Measurements from ENCODE around the gene CDS1. TPM values are rescaled to one million over a fixed set of nuclear protein-coding genes. Genes with fewer than 3 reads are reported as not detected.

The CDS1 gene
- total and polyA plus RNA-seq, 2 of the 8 experiments (the other 6 are each of a cell fraction or from before 2014, with no cell fraction given): 8.7 to 13.9 TPM

DNA sequence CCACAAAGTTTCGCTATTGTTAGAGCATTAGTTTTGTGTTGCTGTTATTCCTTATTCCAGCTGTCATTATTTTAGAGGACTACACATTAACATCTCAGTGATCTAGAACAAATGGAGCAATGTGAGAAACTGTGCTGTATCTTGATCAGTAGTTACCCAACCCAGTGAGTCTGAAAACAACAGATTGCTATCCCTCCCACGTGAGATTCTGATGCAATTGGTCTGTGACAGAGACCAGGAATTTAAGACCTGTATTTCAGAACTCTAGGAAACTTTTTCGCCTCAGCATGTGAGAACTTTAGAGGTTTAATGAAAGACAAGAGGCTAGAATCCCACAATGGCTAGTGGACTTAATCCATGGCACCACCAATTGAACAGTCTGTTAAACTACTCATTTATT lies 35.7 kb upstream of the CDS1 start:
- no peak overlapping the region for H2AK5ac ChIP-seq (ENCODE audit: low read depth, low read length)
- 78% methylated on average over 3 of the region's 3 CpGs; no CpG with 5 or more reads in 1 of the 2 experiments for WGBS, 2 experiments (ENCODE audit: extremely low coverage in 1 of 2, insufficient coverage in 1 of 2, insufficient read length in 1 of 2, insufficient replicate concordance in 2 of 2, low coverage in 1 of 2, low lambda C conversion rate in 2 of 2, missing lambda C conversion rate in 1 of 2)
- H3K9me3 ChIP-seq (ENCODE audit: insufficient read depth in 2 of 2, low read depth in 1 of 2, low read length in 1 of 2): no peaks in the 10 kb centered on the region
- H3K14ac ChIP-seq (ENCODE audit: insufficient read length): no peak overlapping the region
- no peak overlapping the region for H2BK12ac ChIP-seq (ENCODE audit: low read depth, low read length)
- H3K79me2 ChIP-seq (ENCODE audit: control insufficient read depth in 1 of 2, insufficient read depth in 2 of 2, low read length in 2 of 2): no peaks in the 10 kb centered on the region
- H2BK15ac ChIP-seq (ENCODE audit: low read length): no peak overlapping the region
- H3K4ac ChIP-seq (replicated peaks; ENCODE audit: insufficient read length, low read depth, low read length): no peak overlapping the region
- no peak overlapping the region for H3K56ac ChIP-seq (replicated peaks; ENCODE audit: insufficient read length, low read depth, low read length)
- H3K4me1 ChIP-seq (replicated peaks in 1 of 4; ENCODE audit: control insufficient read depth in 3 of 4, insufficient read depth in 4 of 4, low read length in 3 of 4): no peaks in the 10 kb centered on the region; a peak in 1 of 7 replicates
- H4K5ac ChIP-seq (ENCODE audit: insufficient read length, low read depth, low read length): no peak overlapping the region
- no peaks in the 10 kb centered on the region for H3K27me3 ChIP-seq (replicated peaks in 1 of 4; ENCODE audit: control insufficient read depth in 3 of 4, extremely low read depth in 1 of 4, insufficient read depth in 3 of 4, low read length in 3 of 4)
- no peak overlapping the region for H3K18ac ChIP-seq (ENCODE audit: extremely low read depth, low read length)
- H2BK120ac ChIP-seq (replicated peaks; ENCODE audit: low read depth, low read length): no peak overlapping the region
- H4K91ac ChIP-seq (replicated peaks; ENCODE audit: insufficient read length, low read length): no peak overlapping the region
- no peaks in the 10 kb centered on the region for H3K79me1 ChIP-seq (ENCODE audit: low read depth, low read length)
- H3K36me3 ChIP-seq (ENCODE audit: control insufficient read depth in 2 of 4, insufficient read depth in 4 of 4, low read length in 3 of 4): no peaks in the 10 kb centered on the region
- POLR2A ChIA-PET (ENCODE audit: partially characterized antibody): no interaction called here
- no peak overlapping the region for H3K27ac ChIP-seq (ENCODE audit: low read depth, low read length)
- no peaks in the 10 kb centered on the region for H4K20me1 ChIP-seq (replicated peaks in 1 of 2; ENCODE audit: control insufficient read depth in 1 of 2, insufficient read depth in 2 of 2, low read length in 2 of 2)
- H3K4me2 ChIP-seq (ENCODE audit: insufficient read depth in 1 of 2, low read depth in 2 of 2, low read length in 2 of 2): no peak overlapping the region
- H4K8ac ChIP-seq (ENCODE audit: extremely low read depth, insufficient read depth, low read length): no peak overlapping the region
- H2AFZ ChIP-seq (ENCODE audit: low read length): peak overlapping the region; percentile 54; the same call in 1 of the 2 replicates
- no peak overlapping the region for H2BK20ac ChIP-seq (ENCODE audit: low read length)
- no peak overlapping the region for H3K9ac ChIP-seq (replicated peaks in 1 of 4; ENCODE audit: extremely low read depth in 1 of 4, low read depth in 3 of 4, low read length in 3 of 4)
- CTCF ChIA-PET (ENCODE audit: partially characterized antibody): interaction anchor here (0.8 to 1.0 kb wide), 2 partner anchors 18 to 424 kb away, joined by 3 read pairs; no protein-coding TSS in a partner anchor
- H3K23ac ChIP-seq (ENCODE audit: insufficient read length): no peak overlapping the region
- H2BK5ac ChIP-seq (ENCODE audit: low read depth, low read length): no peak overlapping the region
- no peaks in the 10 kb centered on the region for H3K23me2 ChIP-seq (ENCODE audit: low read depth, low read length)
- DNase-seq (ENCODE audit: low read depth in 1 of 2, low spot score in 2 of 2): no peak
- FAIRE-seq: peak; percentile 58
- no peak overlapping the region for H3K4me3 ChIP-seq (ENCODE audit: extremely low read depth in 1 of 4, insufficient read depth in 2 of 4, low read depth in 3 of 4, low read length in 4 of 4)
- TF ChIP-seq JUN (IDR thresholded peaks at IDR 0.05; ENCODE audit: low read depth, low read length): no peak
- TF ChIP-seq, protein P1, sequence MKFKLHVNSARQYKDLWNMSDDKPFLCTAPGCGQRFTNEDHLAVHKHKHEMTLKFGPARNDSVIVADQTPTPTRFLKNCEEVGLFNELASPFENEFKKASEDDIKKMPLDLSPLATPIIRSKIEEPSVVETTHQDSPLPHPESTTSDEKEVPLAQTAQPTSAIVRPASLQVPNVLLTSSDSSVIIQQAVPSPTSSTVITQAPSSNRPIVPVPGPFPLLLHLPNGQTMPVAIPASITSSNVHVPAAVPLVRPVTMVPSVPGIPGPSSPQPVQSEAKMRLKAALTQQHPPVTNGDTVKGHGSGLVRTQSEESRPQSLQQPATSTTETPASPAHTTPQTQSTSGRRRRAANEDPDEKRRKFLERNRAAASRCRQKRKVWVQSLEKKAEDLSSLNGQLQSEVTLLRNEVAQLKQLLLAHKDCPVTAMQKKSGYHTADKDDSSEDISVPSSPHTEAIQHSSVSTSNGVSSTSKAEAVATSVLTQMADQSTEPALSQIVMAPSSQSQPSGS (IDR thresholded peaks at IDR 0.05; ENCODE audit: low read length): no peak
- no peak for TF ChIP-seq YY1 (IDR thresholded peaks at IDR 0.05; ENCODE audit: low read depth, low read length)
- TF ChIP-seq, protein P2, sequence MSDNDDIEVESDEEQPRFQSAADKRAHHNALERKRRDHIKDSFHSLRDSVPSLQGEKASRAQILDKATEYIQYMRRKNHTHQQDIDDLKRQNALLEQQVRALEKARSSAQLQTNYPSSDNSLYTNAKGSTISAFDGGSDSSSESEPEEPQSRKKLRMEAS (IDR thresholded peaks at IDR 0.05): no peak
- no peak for TF ChIP-seq CREB1 (IDR thresholded peaks at IDR 0.05)
- TF ChIP-seq SRF (IDR thresholded peaks at IDR 0.05; ENCODE audit: low read depth, low read length): no peak
- TF ChIP-seq NRF1 (IDR thresholded peaks at IDR 0.05; ENCODE audit: low read depth, low read length): no peak

All from H1 (cell line).